HFF-Myc (cell line): ENCODE results near the gene ARMH1.
A peak's percentile ranks its signal among the peaks of the same experiment; 100 is the strongest.

Experiments used
- DNase-seq: peaks from one replicate; pipeline ENCODE4 v3.0.0-alpha.2; 2011; ENCODE audit warnings: low read depth; ENCODE audit errors: extremely low read depth
- H3K4me3 ChIP-seq: replicated peaks from 2 replicates; pipeline ENCODE4 v1.5.1; 2011; ENCODE audit warnings: low read depth, mild to moderate bottlenecking, control low read depth, low read length
- CTCF ChIP-seq: IDR thresholded peaks from 2 replicates; pipeline ENCODE4 v1.5.1; 2012; ENCODE audit warnings: mild to moderate bottlenecking, low read depth, low read length, control low read depth; ENCODE audit errors: missing control alignments

Gene ARMH1

GRCh38 chr1:44714532-44714931 is 40.0 kb downstream of the ARMH1 start:
- no peak for TF ChIP-seq CTCF
- H3K4me3 ChIP-seq, result no peak overlapping the region
- DNase-seq, result no peak

GRCh38 chr1:44714944-44715571 is 40.5 kb downstream of the ARMH1 start:
- peak; percentile 97 for TF ChIP-seq CTCF
- no peak overlapping the region for H3K4me3 ChIP-seq
- DNase-seq, result no peak

- no peak overlapping the region for H3K4me3 ChIP-seq
- TF ChIP-seq CTCF, result no peak
- no peak for DNase-seq
Observed at GRCh38 chr1:44717156-44717555, 42.6 kb downstream of the ARMH1 start.

GRCh38 chr1:44717653-44718052 is 43.1 kb downstream of the ARMH1 start:
- no peak for TF ChIP-seq CTCF
- no peak overlapping the region for H3K4me3 ChIP-seq
- DNase-seq, result no peak

- TF ChIP-seq CTCF, result no peak
- no peak for DNase-seq
- H3K4me3 ChIP-seq, result no peak overlapping the region
Observed at GRCh38 chr1:44718091-44718490, 43.6 kb downstream of the ARMH1 start.

- H3K4me3 ChIP-seq, result no peak overlapping the region
- no peak for TF ChIP-seq CTCF
- no peak for DNase-seq
Observed at GRCh38 chr1:44719318-44719717, 44.8 kb downstream of the ARMH1 start.

- DNase-seq, result no peak
- H3K4me3 ChIP-seq, result no peak overlapping the region
- no peak for TF ChIP-seq CTCF
Observed at GRCh38 chr1:44720281-44720680, 45.8 kb downstream of the ARMH1 start.
